Stimulated activated CD4-positive, alpha-beta T cell treated with anti-CD3 and anti-CD28 coated beads, Interleukin-2, amount 100 ng/mL, for 48 hours (primary cell): Measurements from ENCODE around the gene PTGES3.

Experiments used
- DNase-seq, 2 donors: peaks; one replicate each; pipeline ENCODE4 v3.0.0-alpha.2; 2020

Gene PTGES3

DNA sequence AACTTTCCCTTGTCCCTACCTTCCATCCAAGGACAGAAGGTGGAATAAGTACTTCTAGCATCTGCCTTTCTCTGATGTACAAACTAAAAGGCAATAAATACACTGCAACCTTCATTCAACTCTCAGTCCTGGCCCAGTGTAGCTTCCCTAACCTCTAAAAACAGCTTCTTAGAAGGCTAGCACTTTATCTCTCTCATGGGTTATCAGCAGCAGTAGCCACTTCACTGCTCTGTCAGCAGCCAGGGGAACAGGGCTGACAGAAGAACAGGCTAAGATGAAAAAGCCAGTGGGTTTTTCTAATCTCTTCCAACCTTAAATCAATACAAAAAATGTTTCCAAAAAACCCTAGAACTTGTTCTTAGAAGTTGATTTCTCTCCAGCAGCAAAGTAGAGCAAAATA is 71.2 kb downstream of the PTGES3 start:
- DNase-seq = no peak

DNA sequence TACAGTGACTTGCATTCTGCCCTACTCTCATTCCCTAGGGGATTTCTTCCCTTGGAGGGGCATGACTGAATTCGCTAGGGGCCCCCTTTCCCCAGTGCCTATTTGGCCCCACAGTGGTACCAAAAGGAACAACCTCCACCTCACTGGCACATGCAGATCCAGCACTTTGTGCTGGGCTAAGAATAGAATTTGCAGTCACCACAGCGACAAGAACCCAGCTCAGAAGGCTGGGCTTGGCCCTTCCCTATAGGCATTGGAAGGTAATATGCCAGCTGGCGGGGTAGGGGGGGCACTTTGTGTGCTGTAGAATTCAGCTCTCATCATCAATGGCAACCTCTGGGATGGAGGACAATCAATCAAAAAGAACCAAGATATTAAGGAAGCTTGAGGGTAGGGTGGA is 71.8 kb downstream of the PTGES3 start:
- DNase-seq = no peak

DNA sequence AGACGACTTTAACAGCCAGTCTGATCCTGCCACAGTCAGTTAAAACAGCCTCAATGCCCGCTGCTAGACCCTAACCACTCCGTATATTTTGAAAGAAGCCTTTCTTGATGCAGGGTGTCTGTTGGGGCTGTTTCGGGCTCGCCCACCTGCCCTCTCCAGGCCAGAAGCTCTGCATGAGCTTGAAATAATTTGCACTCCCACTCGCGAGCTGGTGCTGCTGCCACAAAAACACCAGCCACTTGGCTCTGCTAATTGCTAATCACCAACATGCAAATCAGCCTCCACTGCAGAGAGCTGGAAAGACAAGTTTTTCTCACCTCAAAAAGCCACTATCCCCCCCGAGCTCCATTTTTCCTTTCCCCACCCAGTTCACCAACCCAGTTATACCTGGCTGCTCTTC is 73.5 kb downstream of the PTGES3 start:
- no peak for DNase-seq
